Kidney capillary endothelial cell (primary cell): ENCODE data around the gene SEC14L5.
"Not testable (repeated sequence)": the region's sequence is repeated elsewhere in the genome, so short reads cannot be mapped to it uniquely, and the experiment has no call there.

Experiments
- DNase-seq: peaks from one replicate; pipeline ENCODE4 v3.0.0-alpha.2; 2018; ENCODE audit warnings: low spot score

SEC14L5 gene

GRCh38 chr16:4954714-4955113 is 3.4 kb upstream of the SEC14L5 start:
- DNase-seq = no peak

GRCh38 chr16:4957420-4957719 is 760 bp upstream of the SEC14L5 start:
- DNase-seq = no peak

GRCh38 chr16:4958510-4959438 is 644 bp downstream of the SEC14L5 start:
- DNase-seq = no peak

GRCh38 chr16:4960579-4960978 is 2.4 kb downstream of the SEC14L5 start:
- DNase-seq = no peak

GRCh38 chr16:4962716-4963115 is 4.6 kb downstream of the SEC14L5 start:
- no peak for DNase-seq

- not testable (repeated sequence) for DNase-seq
Observed at GRCh38 chr16:4963527-4963926, 5.4 kb downstream of the SEC14L5 start.

- DNase-seq = no peak
Observed at GRCh38 chr16:4966736-4967453, 8.8 kb downstream of the SEC14L5 start.

GRCh38 chr16:4968278-4968677 is 10.1 kb downstream of the SEC14L5 start:
- not testable (repeated sequence) for DNase-seq

- no peak for DNase-seq
Observed at GRCh38 chr16:4968879-4969483, 10.9 kb downstream of the SEC14L5 start.

GRCh38 chr16:4970010-4970409 is 11.9 kb downstream of the SEC14L5 start:
- no peak for DNase-seq

- DNase-seq = no peak
Observed at GRCh38 chr16:4972938-4973587, 14.9 kb downstream of the SEC14L5 start.

GRCh38 chr16:4976079-4976478 is 17.9 kb downstream of the SEC14L5 start:
- no peak for DNase-seq

- no peak for DNase-seq
Observed at GRCh38 chr16:4976611-4977145, 18.5 kb downstream of the SEC14L5 start.

- no peak for DNase-seq
Observed at GRCh38 chr16:4979164-4979563, 21.0 kb downstream of the SEC14L5 start.

GRCh38 chr16:4979736-4980660 is 21.9 kb downstream of the SEC14L5 start:
- no peak for DNase-seq

GRCh38 chr16:4980691-4981090 is 22.6 kb downstream of the SEC14L5 start:
- no peak for DNase-seq

GRCh38 chr16:4981473-4981872 is 23.3 kb downstream of the SEC14L5 start:
- DNase-seq = no peak

GRCh38 chr16:4982056-4982867 is 24.1 kb downstream of the SEC14L5 start:
- no peak for DNase-seq

- DNase-seq = no peak
Observed at GRCh38 chr16:4984174-4984990, 26.3 kb downstream of the SEC14L5 start.
